HFF-Myc (cell line): ENCODE results near the gene MEI4.
"Not testable (repeated sequence)": the region's sequence is repeated elsewhere in the genome, so short reads cannot be mapped to it uniquely, and the experiment has no call there.

Experiments
- DNase-seq: peaks from one replicate; pipeline ENCODE4 v3.0.0-alpha.2; 2011; ENCODE audit warnings: low read depth; ENCODE audit errors: extremely low read depth
- H3K4me3 ChIP-seq: replicated peaks from 2 replicates; pipeline ENCODE4 v1.5.1; 2011; ENCODE audit warnings: low read depth, mild to moderate bottlenecking, control low read depth, low read length
- CTCF ChIP-seq: IDR thresholded peaks from 2 replicates; pipeline ENCODE4 v1.5.1; 2012; ENCODE audit warnings: mild to moderate bottlenecking, low read depth, low read length, control low read depth; ENCODE audit errors: missing control alignments

The MEI4 gene

GRCh38 chr6:77715588-77715987 is 62.7 kb downstream of the MEI4 start:
- DNase-seq, result no peak
- H3K4me3 ChIP-seq, result no peak overlapping the region
- no peak for TF ChIP-seq CTCF

- no peak for TF ChIP-seq CTCF
- H3K4me3 ChIP-seq, result no peak overlapping the region
- no peak for DNase-seq
Observed at GRCh38 chr6:77716311-77716710, 63.5 kb downstream of the MEI4 start.

GRCh38 chr6:77736010-77736409 is 83.2 kb downstream of the MEI4 start:
- not testable (repeated sequence) for DNase-seq, H3K4me3 ChIP-seq

GRCh38 chr6:77740380-77740779 is 87.5 kb downstream of the MEI4 start:
- DNase-seq, result no peak

GRCh38 chr6:77752156-77752555 is 99.3 kb downstream of the MEI4 start:
- DNase-seq, H3K4me3 ChIP-seq: not testable (repeated sequence)

More at GRCh38 chr6:77740380-77740779, 87.5 kb downstream of the MEI4 start:
- no peak overlapping the region for H3K4me3 ChIP-seq
- no peak for TF ChIP-seq CTCF

GRCh38 chr6:77762386-77762785 is 109.5 kb downstream of the MEI4 start:
- TF ChIP-seq CTCF, result no peak
- no peak overlapping the region for H3K4me3 ChIP-seq
- DNase-seq, result no peak

GRCh38 chr6:77763124-77763523 is 110.3 kb downstream of the MEI4 start:
- no peak for TF ChIP-seq CTCF
- no peak for DNase-seq

GRCh38 chr6:77764364-77764763 is 111.5 kb downstream of the MEI4 start:
- no peak for DNase-seq
- H3K4me3 ChIP-seq, result no peak overlapping the region
- no peak for TF ChIP-seq CTCF

More at GRCh38 chr6:77763124-77763523, 110.3 kb downstream of the MEI4 start:
- H3K4me3 ChIP-seq, result no peak overlapping the region
